Measurements from ENCODE around the gene SCYGR3. TPM values are rescaled to one million over a fixed set of nuclear protein-coding genes. Genes with fewer than 3 reads are reported as not detected.

The SCYGR3 gene
- total RNA-seq, 2 experiments from 2014 or later: not detected

DNA sequence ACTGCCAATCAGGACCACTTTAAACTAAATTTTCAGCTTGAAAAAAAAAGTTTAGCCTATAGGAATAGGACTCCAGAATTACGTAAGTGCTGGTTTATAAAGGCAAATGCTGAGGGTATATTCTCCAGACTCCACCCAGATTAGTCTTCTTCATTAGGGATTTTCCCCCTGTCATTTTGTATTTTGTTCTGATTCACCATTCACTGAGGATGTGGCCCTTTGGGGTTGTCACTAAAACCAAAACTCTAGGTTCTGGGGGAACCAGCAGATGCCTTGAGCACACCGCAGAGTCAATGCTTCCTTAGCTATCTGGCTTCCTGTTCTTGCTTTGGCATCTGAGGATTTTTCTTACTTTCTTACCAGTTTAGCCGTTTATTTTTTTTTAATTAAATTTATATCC is 13.1 kb upstream of the SCYGR3 start:
- no peak overlapping the region for H3K27ac Mint-ChIP-seq
- H3K4me1 Mint-ChIP-seq: peaks cover 4% of the 10 kb centered on the region
- ChIA-PET POLR2A (no interaction called here), CTCF (interaction anchor here (2.2 kb wide), 1 partner anchor 31 kb away, joined by 7 read pairs; no protein-coding TSS in a partner anchor)
- H3K9me3 Mint-ChIP-seq: no peaks in the 10 kb centered on the region
- H3K36me3 Mint-ChIP-seq (ENCODE audit: low read depth): no peaks in the 10 kb centered on the region
- DNase-seq: no peak
- no peak overlapping the region for H3K4me3 Mint-ChIP-seq
- peaks cover 42% of the 10 kb centered on the region for H3K27me3 Mint-ChIP-seq

DNA sequence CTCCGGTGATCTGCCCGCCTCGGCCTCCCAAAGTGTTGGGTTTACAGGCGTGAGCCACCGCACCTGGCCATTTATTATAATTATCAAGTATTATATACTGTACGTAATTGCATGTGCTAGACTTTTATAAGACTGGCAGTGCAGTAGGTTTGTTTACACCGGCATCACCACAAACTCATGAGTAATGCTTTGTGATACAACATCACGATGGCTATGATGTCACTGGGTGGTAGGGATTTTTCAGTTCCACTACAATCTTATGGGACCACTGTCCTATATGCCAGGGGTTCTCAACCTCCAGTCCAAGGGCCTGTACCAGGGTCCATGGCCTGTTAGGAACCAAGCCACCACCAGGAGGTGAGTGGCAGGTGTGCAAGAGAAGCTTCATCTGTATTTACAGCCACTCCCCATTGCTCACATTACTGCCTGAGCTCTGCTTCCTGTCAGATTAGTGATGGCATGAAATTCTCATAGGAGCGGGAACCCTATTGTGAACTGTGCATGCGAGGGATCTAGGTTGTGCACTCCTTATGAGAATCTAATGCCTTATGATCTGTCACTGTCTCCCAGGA is 12.0 kb upstream of the SCYGR3 start:
- DNase-seq: no peak
- Mint-ChIP-seq H3K36me3 (ENCODE audit: low read depth) (no peaks in the 10 kb centered on the region), H3K4me1 (peaks cover 4% of the 10 kb centered on the region), H3K9me3 (no peaks in the 10 kb centered on the region), H3K27me3 (peaks cover 39% of the 10 kb centered on the region), H3K27ac (no peak overlapping the region), H3K4me3 (no peak overlapping the region)
- CTCF ChIA-PET: no interaction called here
- POLR2A ChIA-PET: no interaction called here

DNA sequence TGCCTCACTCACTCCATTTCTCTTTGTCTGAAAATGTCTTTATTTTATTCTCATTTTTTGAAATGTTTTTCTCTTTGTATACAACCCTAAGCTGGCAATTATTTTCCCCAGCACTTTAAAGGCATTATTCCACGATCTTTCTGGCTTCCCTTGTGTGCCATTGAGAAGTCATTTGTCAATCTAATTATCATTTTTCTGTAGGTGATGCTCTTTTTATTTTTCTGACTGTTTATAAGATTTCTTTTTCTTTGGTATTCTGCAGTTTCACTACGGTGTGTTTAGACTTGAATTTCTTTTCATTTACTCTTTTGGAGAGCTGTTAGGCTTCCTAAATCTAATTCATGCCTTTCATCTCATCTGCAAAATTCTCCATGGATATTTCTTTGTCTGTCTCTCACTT is 10.8 kb upstream of the SCYGR3 start:
- POLR2A ChIA-PET: no interaction called here
- CTCF ChIA-PET: interaction anchor here (0.9 to 1.2 kb wide), 2 partner anchors 33 to 141 kb away, joined by 3 to 4 read pairs; no protein-coding TSS in a partner anchor
- DNase-seq: no peak

DNA sequence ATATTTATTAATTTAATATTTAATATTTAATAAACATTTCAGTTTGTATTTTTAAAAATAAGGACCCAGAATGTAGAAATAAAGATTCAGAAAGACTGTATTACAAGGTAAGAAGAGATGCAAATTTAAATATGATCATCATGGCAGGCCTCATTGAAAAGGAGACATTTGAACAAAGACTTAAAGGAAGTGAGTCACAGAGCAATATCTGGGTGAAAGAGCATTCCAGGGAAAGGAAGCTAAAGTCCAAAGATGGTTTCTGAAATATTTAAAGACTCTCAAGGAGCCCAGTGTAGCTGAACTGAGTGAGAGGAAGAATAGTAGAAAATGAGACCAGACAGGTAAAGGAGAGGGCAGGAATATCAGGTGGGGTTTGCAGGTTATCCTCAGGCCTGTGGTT is 8.6 kb upstream of the SCYGR3 start:
- POLR2A ChIA-PET: no interaction called here
- CTCF ChIA-PET: no interaction called here
- no peak overlapping the region for H3K27ac Mint-ChIP-seq
- peaks cover 14% of the 10 kb centered on the region for H3K27me3 Mint-ChIP-seq
- peaks cover 4% of the 10 kb centered on the region for H3K4me1 Mint-ChIP-seq
- H3K4me3 Mint-ChIP-seq: no peak overlapping the region
- no peaks in the 10 kb centered on the region for H3K36me3 Mint-ChIP-seq (ENCODE audit: low read depth)
- no peak for DNase-seq
- no peaks in the 10 kb centered on the region for H3K9me3 Mint-ChIP-seq

More for the DNA sequence above, 10.8 kb upstream of the SCYGR3 start:
- Mint-ChIP-seq H3K27ac (no peak overlapping the region), H3K9me3 (no peaks in the 10 kb centered on the region), H3K4me1 (peaks cover 4% of the 10 kb centered on the region), H3K27me3 (peaks cover 30% of the 10 kb centered on the region), H3K4me3 (no peak overlapping the region), H3K36me3 (ENCODE audit: low read depth) (no peaks in the 10 kb centered on the region)

DNA sequence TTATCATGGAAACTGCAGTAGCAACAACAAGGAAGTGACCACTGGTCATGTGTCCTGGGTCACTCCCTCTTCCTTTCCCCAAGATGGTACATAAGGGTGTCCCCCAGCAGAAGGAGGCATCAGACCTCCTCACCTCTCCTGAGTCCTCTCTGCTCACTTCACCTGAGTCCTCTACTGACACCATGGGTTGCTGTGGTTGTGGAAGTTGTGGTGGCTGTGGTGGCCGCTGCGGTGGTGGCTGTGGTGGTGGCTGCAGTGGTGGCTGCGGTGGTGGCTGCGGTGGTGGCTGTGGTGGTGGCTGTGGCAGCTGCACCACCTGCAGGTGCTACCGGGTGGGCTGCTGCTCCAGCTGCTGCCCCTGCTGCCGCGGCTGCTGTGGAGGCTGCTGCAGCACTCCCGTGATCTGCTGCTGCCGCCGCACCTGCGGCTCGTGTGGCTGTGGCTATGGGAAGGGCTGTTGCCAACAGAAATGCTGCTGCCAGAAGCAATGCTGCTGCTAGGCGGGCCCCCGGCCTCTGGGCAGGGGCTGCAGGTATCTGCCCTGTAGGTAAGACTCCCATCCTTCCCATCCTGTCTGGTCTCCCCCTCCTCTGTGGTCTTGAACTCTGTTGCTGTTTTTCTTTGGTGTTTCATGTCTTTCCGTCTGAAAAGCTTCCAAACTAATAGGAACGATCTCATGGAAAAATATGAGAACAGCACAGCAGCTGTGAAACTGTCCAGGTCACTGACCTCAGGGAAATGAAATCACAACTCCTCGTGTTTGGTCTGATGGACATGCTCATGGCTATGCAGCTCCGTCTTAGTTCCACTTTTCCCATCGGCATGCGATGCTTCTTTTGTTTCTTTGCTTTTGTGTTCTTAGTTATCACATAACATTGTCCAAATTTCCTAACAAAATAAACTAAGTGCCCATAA is 2.9 kb upstream of the SCYGR3 start, which contains the start of gene SCYGR4:
TSS of gene SCYGR4 (plus strand) at position 183 of the 915 bp plus-strand sequence. CDS start at position 183, 0 bp downstream.
- H3K27ac Mint-ChIP-seq: no peak within 1 kb of the TSS
- H3K4me1 Mint-ChIP-seq: no peaks in the 10 kb centered on the region
- CTCF ChIA-PET: no interaction called here
- no peaks in the 10 kb centered on the region for H3K36me3 Mint-ChIP-seq (ENCODE audit: low read depth)
- no peak within 1 kb of the TSS for H3K4me3 Mint-ChIP-seq
- POLR2A ChIA-PET: no interaction called here
- H3K9me3 Mint-ChIP-seq: no peaks in the 10 kb centered on the region
- DNase-seq: no peak
- H3K27me3 Mint-ChIP-seq: peaks cover 13% of the 10 kb centered on the region

DNA sequence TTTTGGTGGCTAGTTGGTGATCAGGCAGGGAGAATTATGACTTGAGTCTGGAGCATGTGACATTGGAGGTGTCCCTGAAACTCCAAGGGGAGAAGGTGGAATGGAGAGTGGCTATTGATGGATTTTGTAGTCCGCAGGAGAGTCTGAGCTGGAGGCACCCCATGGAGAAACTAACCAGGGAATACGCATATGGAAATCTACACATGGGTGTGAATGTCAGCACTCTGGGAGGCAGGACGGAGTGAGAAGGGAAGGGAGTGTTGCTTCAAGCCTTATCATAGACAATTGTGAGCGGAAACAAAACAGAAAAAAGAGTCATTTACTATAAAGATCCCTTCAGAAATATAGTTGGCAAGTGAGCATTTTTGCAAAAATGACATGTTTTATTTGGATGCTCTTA is 2.0 kb upstream of the SCYGR3 start:
- H3K9me3 Mint-ChIP-seq: no peaks in the 10 kb centered on the region
- DNase-seq: no peak
- no peak overlapping the region for H3K4me3 Mint-ChIP-seq
- no peak overlapping the region for H3K27ac Mint-ChIP-seq
- peaks cover 14% of the 10 kb centered on the region for H3K27me3 Mint-ChIP-seq
- POLR2A ChIA-PET: no interaction called here
- H3K36me3 Mint-ChIP-seq (ENCODE audit: low read depth): no peaks in the 10 kb centered on the region
- CTCF ChIA-PET: no interaction called here
- H3K4me1 Mint-ChIP-seq: no peaks in the 10 kb centered on the region

GRCh38 chr2:227615906-227616305 is 1.3 kb upstream of the SCYGR3 start:
- DNase-seq: no peak
- Mint-ChIP-seq H3K4me3 (no peak overlapping the region), H3K4me1 (no peaks in the 10 kb centered on the region), H3K36me3 (ENCODE audit: low read depth) (no peaks in the 10 kb centered on the region), H3K27ac (no peak overlapping the region), H3K9me3 (no peaks in the 10 kb centered on the region), H3K27me3 (peaks cover 14% of the 10 kb centered on the region)
- CTCF ChIA-PET: no interaction called here
- POLR2A ChIA-PET: no interaction called here

GRCh38 chr2:227615181-227615580 is 541 bp upstream of the SCYGR3 start:
- CTCF ChIA-PET: no interaction called here
- H3K27ac Mint-ChIP-seq: no peak overlapping the region

GRCh38 chr2:227614246-227614645 is 394 bp downstream of the SCYGR3 start:
- no peak overlapping the region for H3K4me3 Mint-ChIP-seq
- DNase-seq: no peak
- H3K9me3 Mint-ChIP-seq: no peaks in the 10 kb centered on the region
- H3K27ac Mint-ChIP-seq: no peak overlapping the region
- H3K4me1 Mint-ChIP-seq: no peaks in the 10 kb centered on the region
- POLR2A ChIA-PET: no interaction called here
- CTCF ChIA-PET: no interaction called here
- peaks cover 17% of the 10 kb centered on the region for H3K27me3 Mint-ChIP-seq
- H3K36me3 Mint-ChIP-seq (ENCODE audit: low read depth): no peaks in the 10 kb centered on the region

More at GRCh38 chr2:227615181-227615580, 541 bp upstream of the SCYGR3 start:
- H3K9me3 Mint-ChIP-seq: no peaks in the 10 kb centered on the region
- no peak overlapping the region for H3K4me3 Mint-ChIP-seq
- no peak for DNase-seq
- no peaks in the 10 kb centered on the region for H3K36me3 Mint-ChIP-seq (ENCODE audit: low read depth)
- POLR2A ChIA-PET: no interaction called here
- H3K27me3 Mint-ChIP-seq: peaks cover 14% of the 10 kb centered on the region
- H3K4me1 Mint-ChIP-seq: no peaks in the 10 kb centered on the region

GRCh38 chr2:227613272-227613660 is 1.4 kb downstream of the SCYGR3 start:
- H3K4me3 Mint-ChIP-seq: no peak overlapping the region
- H3K27ac Mint-ChIP-seq: no peak overlapping the region
- H3K27me3 Mint-ChIP-seq: peaks cover 22% of the 10 kb centered on the region
- ChIA-PET CTCF (no interaction called here), POLR2A (no interaction called here)
- DNase-seq: no peak
- no peaks in the 10 kb centered on the region for H3K9me3 Mint-ChIP-seq
- no peaks in the 10 kb centered on the region for H3K36me3 Mint-ChIP-seq (ENCODE audit: low read depth)
- H3K4me1 Mint-ChIP-seq: no peaks in the 10 kb centered on the region

GRCh38 chr2:227612546-227613271 is 1.9 kb downstream of the SCYGR3 start:
- POLR2A ChIA-PET: no interaction called here
- CTCF ChIA-PET: no interaction called here
- Mint-ChIP-seq H3K4me1 (no peaks in the 10 kb centered on the region), H3K4me3 (no peak overlapping the region), H3K27me3 (peaks cover 18% of the 10 kb centered on the region), H3K36me3 (ENCODE audit: low read depth) (no peaks in the 10 kb centered on the region), H3K27ac (no peak overlapping the region), H3K9me3 (no peaks in the 10 kb centered on the region)
- no peak for DNase-seq

DNA sequence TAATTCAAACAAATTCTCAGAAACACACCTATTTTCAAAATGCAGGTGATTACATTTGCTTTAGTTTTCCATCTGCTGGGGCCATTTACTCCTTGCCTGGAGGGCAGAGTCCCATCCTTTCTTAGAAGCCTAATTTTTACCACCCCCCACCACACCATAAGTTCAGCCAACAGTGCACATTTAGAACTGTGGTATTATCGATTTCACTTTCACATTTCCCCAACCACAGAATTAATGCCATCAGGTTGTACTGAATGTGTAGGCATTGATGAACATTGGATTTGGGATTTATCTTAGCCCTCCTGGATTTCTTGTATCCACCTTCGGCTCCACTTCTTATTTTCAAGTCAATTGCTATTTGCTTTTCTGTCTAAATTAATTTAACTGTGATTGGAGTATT is 4.5 kb downstream of the SCYGR3 start:
- Mint-ChIP-seq H3K4me1 (no peaks in the 10 kb centered on the region), H3K27ac (no peak overlapping the region), H3K4me3 (no peak overlapping the region), H3K36me3 (ENCODE audit: low read depth) (no peaks in the 10 kb centered on the region), H3K27me3 (peaks cover 28% of the 10 kb centered on the region), H3K9me3 (no peaks in the 10 kb centered on the region)
- CTCF ChIA-PET: no interaction called here
- POLR2A ChIA-PET: no interaction called here
- DNase-seq: no peak

DNA sequence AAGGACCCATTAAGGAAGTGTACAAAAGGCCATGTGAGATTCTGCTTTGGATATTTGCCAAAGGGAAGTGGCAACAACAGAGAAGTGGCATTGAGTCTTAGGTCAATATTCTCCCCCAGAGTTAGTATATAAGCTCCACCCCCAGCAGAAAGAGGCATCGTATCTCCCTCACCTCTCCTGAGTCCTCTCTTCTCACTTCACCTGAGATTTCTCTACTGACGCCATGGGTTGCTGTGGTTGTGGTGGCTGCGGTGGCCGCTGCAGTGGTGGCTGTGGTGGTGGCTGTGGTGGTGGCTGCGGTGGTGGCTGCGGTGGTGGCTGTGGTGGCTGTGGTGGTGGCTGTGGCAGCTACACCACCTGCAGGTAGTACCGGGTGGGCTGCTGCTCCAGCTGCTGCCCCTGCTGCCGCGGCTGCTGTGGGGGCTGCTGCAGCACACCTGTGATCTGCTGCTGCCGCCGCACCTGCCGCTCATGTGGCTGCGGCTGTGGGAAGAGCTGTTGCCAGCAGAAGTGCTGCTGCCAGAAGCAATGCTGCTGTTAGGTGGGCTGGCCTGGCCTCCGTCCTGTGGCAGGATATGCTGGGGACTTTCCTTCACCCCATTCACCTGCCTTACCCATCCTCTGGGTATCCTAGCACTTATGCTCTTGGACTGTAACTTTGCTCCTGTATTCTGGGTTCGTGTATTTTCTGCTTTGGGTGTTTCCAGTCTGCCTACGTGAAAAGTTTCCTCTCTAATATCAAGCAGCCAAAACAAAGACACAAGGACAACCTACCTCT is 5.9 kb downstream of the SCYGR3 start:
- no peaks in the 10 kb centered on the region for H3K4me1 Mint-ChIP-seq
- no peaks in the 10 kb centered on the region for H3K9me3 Mint-ChIP-seq
- H3K27me3 Mint-ChIP-seq: peaks cover 28% of the 10 kb centered on the region
- H3K36me3 Mint-ChIP-seq (ENCODE audit: low read depth): no peaks in the 10 kb centered on the region
- ChIA-PET POLR2A (no interaction called here), CTCF (interaction anchor here (0.7 to 1.0 kb wide), 2 partner anchors 11 to 1616 kb away, joined by 3 read pairs; no protein-coding TSS in a partner anchor)
- H3K4me3 Mint-ChIP-seq: no peak overlapping the region
- no peak for DNase-seq
- H3K27ac Mint-ChIP-seq: no peak overlapping the region
